SK-N-SH (cell line): ENCODE results near the gene MAP2. TPM values are rescaled to one million over a fixed set of nuclear protein-coding genes. Genes with fewer than 3 reads are reported as not detected.

Source experiments
- CTCF ChIA-PET: fragments of 300-600, 350-600 bp; formaldehyde crosslinking; extraction: SDS; loops from one replicate; lab custom pipeline; 2021; lab: Yijun Ruan, JAX
- POLR2A ChIA-PET: fragments of 350-600 bp; sonication (Branson Sonifier 250); formaldehyde crosslinking; extraction: SDS; loops from one replicate; lab custom pipeline; 2020; ENCODE audit warnings: antibody characterized with exemption, inconsistent platforms; lab: Yijun Ruan, JAX
- DNase-seq: peaks from one replicate; pipeline ENCODE4 v3.0.0; 2012
- H2AFZ ChIP-seq: fragments of 200-600 bp; sonication (generic); 2 replicates; pipeline ENCODE4 v1.8.1; 2016; ENCODE audit warnings: antibody characterized with exemption, mild to moderate bottlenecking, low read depth
- H3F3A ChIP-seq: fragments of 200-600 bp; sonication (generic); replicated peaks from 2 replicates; pipeline ENCODE3; 2016; ENCODE audit warnings: antibody characterized with exemption, mild to moderate bottlenecking; ENCODE audit not compliant: insufficient read depth
- H3K27ac ChIP-seq, 2 experiments: fragments of 200-500 bp in 1 of 2; fragments of 200-600 bp in 1 of 2; sonication (Bioruptor generic) in 1 of 2; sonication (generic), shearing (Covaris generic) in 1 of 2; 2 replicates each; pipeline versions ENCODE4 v1.5.1 to v1.6.1; 2014 to 2016; ENCODE audit warnings: low read depth in 2 of 2, inconsistent platforms in 1 of 2, low read length in 1 of 2, mild to moderate bottlenecking in 1 of 2, mixed read lengths in 1 of 2
- H3K27me3 ChIP-seq: fragments of 200-600 bp; sonication (generic), shearing (Covaris generic); 2 replicates; pipeline ENCODE4 v1.6.1; 2016; ENCODE audit warnings: mixed run types; ENCODE audit not compliant: insufficient read depth
- H3K36me3 ChIP-seq, 2 experiments: fragments of 200-500 bp in 1 of 2; fragments of 200-600 bp in 1 of 2; sonication (Bioruptor generic) in 1 of 2; sonication (generic) in 1 of 2; replicated peaks in 1 of 2; 2 replicates each; pipeline versions ENCODE3 to v1.5.1; 2014 to 2016; ENCODE audit warnings: low read length in 1 of 2, mild to moderate bottlenecking in 1 of 2; ENCODE audit not compliant: insufficient read depth in 2 of 2, control insufficient read depth in 1 of 2
- H3K4me1 ChIP-seq, 2 experiments: fragments of 200-500 bp in 1 of 2; fragments of 200-600 bp in 1 of 2; sonication (Bioruptor generic) in 1 of 2; sonication (generic), shearing (Covaris generic) in 1 of 2; 2 replicates each; pipeline versions ENCODE4 v1.5.1 to v1.6.1; 2014 to 2016; ENCODE audit warnings: low read depth in 1 of 2, low read length in 1 of 2, mixed run types in 1 of 2; ENCODE audit not compliant: insufficient read depth in 2 of 2, control insufficient read depth in 1 of 2
- H3K4me2 ChIP-seq: fragments of 200-600 bp; sonication (generic), shearing (Covaris generic); 2 replicates; pipeline ENCODE4 v1.6.1; 2017; ENCODE audit warnings: mixed run types
- H3K4me3 ChIP-seq, 2 experiments: fragments of 200-500 bp in 1 of 2; fragments of 200-600 bp in 1 of 2; sonication (Bioruptor generic) in 1 of 2; sonication (generic), shearing (Covaris generic) in 1 of 2; 2 replicates each; pipeline versions ENCODE4 v1.5.1 to v1.8.1; 2014 to 2016; ENCODE audit warnings: low read depth in 2 of 2, inconsistent platforms in 1 of 2, low read length in 1 of 2, mild to moderate bottlenecking in 1 of 2, mixed read lengths in 1 of 2, moderate library complexity in 1 of 2
- H3K79me2 ChIP-seq: fragments of 200-600 bp; sonication (generic); 2 replicates; pipeline ENCODE4 v1.8.1; 2017; ENCODE audit warnings: mild to moderate bottlenecking; ENCODE audit not compliant: insufficient read depth
- H3K9ac ChIP-seq: fragments of 200-600 bp; sonication (generic); 2 replicates; pipeline ENCODE4 v1.6.1; 2017; ENCODE audit warnings: mixed run types
- H3K9me2 ChIP-seq: fragments of 200-600 bp; sonication (generic); 2 replicates; pipeline ENCODE4 v1.6.1; 2017; ENCODE audit warnings: mixed run types
- H3K9me3 ChIP-seq: fragments of 200-600 bp; sonication (generic); 2 replicates; pipeline ENCODE4 v1.6.1; 2017; ENCODE audit warnings: mixed run types, mild to moderate bottlenecking, moderate library complexity
- H4K20me1 ChIP-seq: fragments of 200-600 bp; sonication (generic); 2 replicates; pipeline ENCODE4 v1.6.1; 2017; ENCODE audit warnings: mild to moderate bottlenecking, mixed run types; ENCODE audit not compliant: insufficient read depth
- ELF1 ChIP-seq: IDR thresholded peaks from 2 replicates; pipeline ENCODE4 v1.4.0; 2012
- EP300 ChIP-seq, 2 experiments: IDR thresholded peaks; 2 replicates each; pipeline versions ENCODE4 v1.4.0 to v1.6.1; 2012; ENCODE audit warnings: borderline replicate concordance in 1 of 2, low read depth in 1 of 2, low read length in 1 of 2
- EZH2phosphoT487 ChIP-seq: fragments of 200-600 bp; sonication (generic); IDR thresholded peaks from 2 replicates; pipeline ENCODE4 v1.6.1; 2017; ENCODE audit warnings: low read depth, mixed run types, mild to moderate bottlenecking, antibody characterized with exemption, moderate library complexity, borderline replicate concordance
- FOSL2 ChIP-seq: IDR thresholded peaks from 2 replicates; pipeline ENCODE4 v1.4.0; 2012; ENCODE audit warnings: low read depth, mild to moderate bottlenecking, moderate library complexity, borderline replicate concordance
- FOXJ3 ChIP-seq: sonication (generic); formaldehyde crosslinking; IDR thresholded peaks from 2 replicates; pipeline ENCODE4 v1.5.1; 2020; ENCODE audit warnings: mild to moderate bottlenecking, missing genetic modification reagents
- FOXM1 ChIP-seq: IDR thresholded peaks from 2 replicates; pipeline ENCODE4 v1.4.0; 2012; ENCODE audit warnings: low read depth, mild to moderate bottlenecking
- GATA2 ChIP-seq: sonication (generic); formaldehyde crosslinking; IDR thresholded peaks from 2 replicates; pipeline ENCODE4 v1.5.0; 2020; ENCODE audit warnings: mild to moderate bottlenecking, missing genetic modification reagents
- JUND ChIP-seq: IDR thresholded peaks from 2 replicates; pipeline ENCODE4 v1.4.0; 2012
- MEF2A ChIP-seq: IDR thresholded peaks from 2 replicates; pipeline ENCODE4 v1.4.0; 2012; ENCODE audit warnings: low read depth, borderline replicate concordance
- MXI1 ChIP-seq: IDR thresholded peaks from 2 replicates; pipeline ENCODE4 v1.6.1; 2012; ENCODE audit warnings: mild to moderate bottlenecking, low read depth, low read length, improper control_type of control experiment
- NRF1 ChIP-seq: IDR thresholded peaks from 2 replicates; pipeline ENCODE4 v1.6.1; 2012; ENCODE audit warnings: low read depth, mild to moderate bottlenecking, low read length
- RAD21 ChIP-seq: IDR thresholded peaks from 2 replicates; pipeline ENCODE4 v1.6.1; 2012; ENCODE audit warnings: mild to moderate bottlenecking, low read length
- RCOR1 ChIP-seq: fragments of 150-350 bp; IDR thresholded peaks from 2 replicates; pipeline ENCODE4 v1.6.1; 2017; ENCODE audit warnings: antibody characterized with exemption, low read length
- RXRA ChIP-seq: IDR thresholded peaks from 2 replicates; pipeline ENCODE4 v1.4.0; 2012; ENCODE audit warnings: low read depth, mild to moderate bottlenecking, borderline replicate concordance
- SIN3A ChIP-seq: IDR thresholded peaks from 2 replicates; pipeline ENCODE4 v1.6.1; 2012; ENCODE audit warnings: low read depth, mild to moderate bottlenecking, low read length, moderate library complexity, borderline replicate concordance
- TAF1 ChIP-seq: IDR thresholded peaks from 2 replicates; pipeline ENCODE4 v1.6.1; 2012; ENCODE audit warnings: low read depth, mild to moderate bottlenecking, low read length, moderate library complexity, borderline replicate concordance
- TCF12 ChIP-seq: IDR thresholded peaks from 2 replicates; pipeline ENCODE4 v1.4.0; 2012
- WGBS: methylation state at CpG from one replicate; pipeline ENCODE4 v1.1.6; 2017; ENCODE audit warnings: low lambda C conversion rate; 5-methylcytosine and 5-hydroxymethylcytosine counted together
- polyA plus RNA-seq, 3 experiments: library from polyadenylated mRNA; depleted of rRNA; stranded (reverse); fragments of >200 nt; gene quantifications; 2 replicates each; pipeline ENCODE4 v1.2.3, GENCODE V29; 2012
- TF ChIP-seq, protein P1 (sequence below): fragments of 150-350 bp; IDR thresholded peaks from 2 replicates; pipeline ENCODE4 v1.6.1; 2017; ENCODE audit warnings: antibody characterized with exemption, low read length, low read depth, borderline replicate concordance
- TF ChIP-seq, protein P2 (sequence below): IDR thresholded peaks from 2 replicates; pipeline ENCODE4 v1.4.0; 2012; ENCODE audit warnings: low read depth

MAP2 gene
- polyA plus RNA-seq, 1 of the 3 experiments (the other 2 are of a cell fraction) = 7.8 TPM

DNA sequence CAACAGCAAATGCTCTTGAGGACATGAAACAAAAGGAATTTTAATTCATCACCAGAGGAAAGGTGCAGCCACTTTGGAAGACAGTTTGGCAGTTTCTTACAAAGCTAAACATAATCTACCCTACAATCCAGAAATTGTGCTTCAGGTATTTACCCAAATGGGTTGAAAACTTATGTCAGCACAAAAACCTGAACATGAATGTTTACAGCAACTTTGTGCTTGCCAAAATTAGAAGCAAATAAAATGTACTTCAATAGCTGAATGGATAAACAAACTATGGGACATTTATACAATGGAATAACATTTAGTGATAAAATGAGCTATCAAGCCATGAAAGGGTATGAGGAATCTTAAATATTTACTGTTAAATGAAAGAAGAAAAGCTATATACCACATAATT is 6.9 kb upstream of the MAP2 start:
- Histone ChIP-seq H3K36me3 (peaks cover 0 to 7% of the 10 kb centered on the region in 2 experiments), H3K9me2 (no peaks in the 10 kb centered on the region), H3K27ac (no peak overlapping the region), H4K20me1 (no peaks in the 10 kb centered on the region), H3K79me2 (no peaks in the 10 kb centered on the region), H3K4me3 (no peak overlapping the region), H3K9me3 (0 out of 2 replicates have a peak, but pooled peaks cover 10% of the 10 kb centered on the region), H3K4me2 (no peak overlapping the region), H3K9ac (no peak overlapping the region), H3K27me3 (no peaks in the 10 kb centered on the region), H2AFZ (no peak overlapping the region), H3F3A (no peaks in the 10 kb centered on the region), H3K4me1 (no peaks in the 10 kb centered on the region)
- TF ChIP-seq, protein P1, sequence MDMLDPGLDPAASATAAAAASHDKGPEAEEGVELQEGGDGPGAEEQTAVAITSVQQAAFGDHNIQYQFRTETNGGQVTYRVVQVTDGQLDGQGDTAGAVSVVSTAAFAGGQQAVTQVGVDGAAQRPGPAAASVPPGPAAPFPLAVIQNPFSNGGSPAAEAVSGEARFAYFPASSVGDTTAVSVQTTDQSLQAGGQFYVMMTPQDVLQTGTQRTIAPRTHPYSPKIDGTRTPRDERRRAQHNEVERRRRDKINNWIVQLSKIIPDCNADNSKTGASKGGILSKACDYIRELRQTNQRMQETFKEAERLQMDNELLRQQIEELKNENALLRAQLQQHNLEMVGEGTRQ = no peak
- TF ChIP-seq FOXM1 (no peak), RXRA (no peak), SIN3A (no peak), GATA2 (CRISPR knock-in tag) (no peak), MEF2A (no peak), EP300 (IDR thresholded peaks at IDR 0.05; ENCODE audit: borderline replicate concordance in 1 of 2, low read depth in 1 of 2, low read length in 1 of 2) (no peak), FOSL2 (no peak), ELF1 (no peak), RAD21 (no peak), TCF12 (no peak), MXI1 (no peak), JUND (no peak), EZH2phosphoT487 (no peak), FOXJ3 (CRISPR knock-in tag) (no peak), NRF1 (no peak), TAF1 (no peak)
- TF ChIP-seq, protein P2, sequence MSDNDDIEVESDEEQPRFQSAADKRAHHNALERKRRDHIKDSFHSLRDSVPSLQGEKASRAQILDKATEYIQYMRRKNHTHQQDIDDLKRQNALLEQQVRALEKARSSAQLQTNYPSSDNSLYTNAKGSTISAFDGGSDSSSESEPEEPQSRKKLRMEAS = no peak
- POLR2A ChIA-PET = no interaction called here
- CTCF ChIA-PET = interaction anchor here (1.5 kb wide), 1 partner anchor 83 kb away, joined by 9 read pairs; no protein-coding TSS in a partner anchor
- DNase-seq = no peak

DNA sequence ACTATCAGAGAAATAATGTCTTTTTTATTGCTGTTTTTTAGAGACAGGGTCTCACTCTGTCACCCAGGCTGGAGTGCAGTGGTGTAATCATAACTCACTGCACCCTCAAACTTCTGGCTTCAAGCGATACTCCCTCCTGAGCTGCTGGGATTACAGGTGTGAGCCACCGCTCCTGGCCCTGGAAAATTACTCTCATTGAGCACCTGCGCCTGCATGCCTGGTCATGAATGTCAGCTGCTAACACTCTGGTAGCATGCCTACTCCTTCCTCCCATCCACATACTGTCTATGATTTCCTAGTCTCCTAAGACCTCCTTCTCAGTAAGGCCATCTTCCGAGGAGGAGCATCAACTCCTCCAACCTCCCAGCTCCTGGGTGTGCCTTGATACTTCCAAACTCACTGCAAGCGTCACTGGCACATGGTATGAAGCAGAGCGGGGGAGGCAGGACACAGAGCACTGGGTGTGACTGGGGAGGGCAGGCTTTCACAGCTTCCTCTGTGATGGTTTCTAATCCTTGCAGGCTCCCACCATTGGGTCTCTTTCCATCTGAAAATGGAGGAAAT is 1.6 kb upstream of the MAP2 start:
- Histone ChIP-seq H3K27me3 (no peaks in the 10 kb centered on the region), H2AFZ (no peak overlapping the region), H3K79me2 (peaks cover 5% of the 10 kb centered on the region; the same call in 1 of the 2 replicates), H3K9me3 (no peaks in the 10 kb centered on the region), H3K4me3 (no peak overlapping the region), H4K20me1 (no peaks in the 10 kb centered on the region), H3K27ac (no peak overlapping the region), H3F3A (no peaks in the 10 kb centered on the region), H3K9me2 (no peaks in the 10 kb centered on the region), H3K9ac (no peak overlapping the region), H3K4me2 (no peak overlapping the region), H3K36me3 (no peaks in the 10 kb centered on the region), H3K4me1 (peaks cover 0 to 4% of the 10 kb centered on the region in 2 experiments; a peak in 3 of 4 replicates)
- ChIA-PET POLR2A (no interaction called here), CTCF (interaction anchor here (0.6 to 7.0 kb wide), 8 partner anchors 58 to 1061 kb away, joined by 3 to 135 read pairs (median 4); no protein-coding TSS in a partner anchor)
- TF ChIP-seq MEF2A = no peak
- no peak for TF ChIP-seq TCF12
- no peak for TF ChIP-seq RCOR1
- no peak for TF ChIP-seq ELF1
- whole genome bisulfite sequencing = 93% methylated on average over 6 of the region's 6 CpGs
- DNase-seq = no peak
